BLaER1 treated with 17β-estradiol and CSF1 and Interleukin-3, amounts not matched to agents 10 nM and 100 nM (cell line): ENCODE data around the gene GP9.

Experiments used
- H3K27ac ChIP-seq, 11 experiments: shearing (Covaris generic); formaldehyde crosslinking; 2 replicates each; pipeline ENCODE4 v1.8.1; 2022
- H3K27me3 ChIP-seq, 11 experiments: shearing (Covaris generic); formaldehyde crosslinking; 2 replicates each; pipeline ENCODE4 v1.8.1; 2022
- H3K36me3 ChIP-seq, 11 experiments: shearing (Covaris generic); formaldehyde crosslinking; 2 replicates each; pipeline ENCODE4 v1.8.1; 2022
- H3K4me1 ChIP-seq, 10 experiments: shearing (Covaris generic); formaldehyde crosslinking; 2 replicates each; pipeline ENCODE4 v1.8.1; 2022
- H3K4me2 ChIP-seq, 11 experiments: shearing (Covaris generic); formaldehyde crosslinking; 2 replicates each; pipeline ENCODE4 v1.8.1; 2022
- H3K4me3 ChIP-seq, 10 experiments: shearing (Covaris generic); formaldehyde crosslinking; 2 replicates each; pipeline ENCODE4 v1.8.1; 2022
- H3K9ac ChIP-seq, 11 experiments: shearing (Covaris generic); formaldehyde crosslinking; 2 replicates each; pipeline ENCODE4 v1.8.1; 2022
- H3K9me3 ChIP-seq, 11 experiments: shearing (Covaris generic); formaldehyde crosslinking; replicated peaks in 1 of 11; 2 replicates each; pipeline ENCODE4 v1.8.1; 2022
- H4K20me1 ChIP-seq, 11 experiments: shearing (Covaris generic); formaldehyde crosslinking; 2 replicates each; pipeline ENCODE4 v1.8.1; 2022
- Cebpa-rat ChIP-seq, 11 experiments: shearing (Covaris generic); IDR thresholded peaks; 2 replicates each; pipeline ENCODE4 v1.8.1; 2022

Gene GP9

GRCh38 chr3:129060276-129061022 lies at the start of gene GP9:
Gene GP9, plus strand, starts transcription at chr3:129060779. Its CDS starts 961 bp downstream, at chr3:129061740.
- H3K4me3 ChIP-seq: peak within 1 kb of the TSS in 8 of 10 experiments; percentile 15 to 57 (median 37); a peak in 14 of 20 replicates
- peaks cover 0 to 13% (median 0%) of the 10 kb centered on the region in 11 experiments; a peak in 4 of 22 replicates for H3K27me3 ChIP-seq
- peak within 1 kb of the TSS; percentile 87 to 99 (median 97) for H3K4me2 ChIP-seq
- TF ChIP-seq Cebpa-rat (IDR thresholded peaks at IDR 0.05): no peak
- no peaks in the 10 kb centered on the region for H3K36me3 ChIP-seq
- H3K27ac ChIP-seq: peak within 1 kb of the TSS in 9 of 11 experiments; percentile 35 to 83 (median 69); a peak in 18 of 22 replicates
- peak within 1 kb of the TSS; percentile 5 to 76 (median 51); a peak in 19 of 22 replicates for H3K9ac ChIP-seq
- H3K4me1 ChIP-seq: peaks cover 43 to 97% (median 91%) of the 10 kb centered on the region in 10 experiments
- H3K9me3 ChIP-seq: no peaks in the 10 kb centered on the region
- peaks cover 0 to 8% (median 0%) of the 10 kb centered on the region in 11 experiments; a peak in 1 of 22 replicates for H4K20me1 ChIP-seq

- TF ChIP-seq Cebpa-rat (IDR thresholded peaks at IDR 0.05): no peak
- Histone ChIP-seq H4K20me1 (no peaks in the 10 kb centered on the region), H3K4me2 (no peak overlapping the region), H3K9me3 (peaks cover 0 to 4% (median 0%) of the 10 kb centered on the region in 11 experiments; a peak in 3 of 22 replicates), H3K9ac (no peak overlapping the region), H3K36me3 (no peaks in the 10 kb centered on the region), H3K4me3 (no peak overlapping the region), H3K4me1 (peaks cover 29 to 52% (median 43%) of the 10 kb centered on the region in 10 experiments), H3K27me3 (no peaks in the 10 kb centered on the region), H3K27ac (no peak overlapping the region; a peak in 1 of 22 replicates)
Observed at GRCh38 chr3:129013491-129013891, 47.1 kb upstream of the GP9 start.

GRCh38 chr3:129014148-129014547 lies 46.4 kb upstream of the GP9 start:
- peaks cover 29 to 59% (median 49%) of the 10 kb centered on the region in 10 experiments for H3K4me1 ChIP-seq
- no peak for TF ChIP-seq Cebpa-rat (IDR thresholded peaks at IDR 0.05)
- no peak overlapping the region for H3K9ac ChIP-seq
- no peaks in the 10 kb centered on the region for H3K27me3 ChIP-seq
- H3K36me3 ChIP-seq: no peaks in the 10 kb centered on the region
- no peak overlapping the region for H3K4me3 ChIP-seq
- peak overlapping the region in 1 of 11 experiments; percentile 46; a peak in 3 of 22 replicates for H3K27ac ChIP-seq
- H3K9me3 ChIP-seq: peaks cover 0 to 4% (median 0%) of the 10 kb centered on the region in 11 experiments; a peak in 3 of 22 replicates
- H4K20me1 ChIP-seq: no peaks in the 10 kb centered on the region
- H3K4me2 ChIP-seq: peak overlapping the region in 4 of 11 experiments; percentile 3 to 95 (median 86); a peak in 3 of 22 replicates

GRCh38 chr3:129014793-129015345 lies 45.7 kb upstream of the GP9 start:
- H3K4me1 ChIP-seq: peaks cover 29 to 63% (median 52%) of the 10 kb centered on the region in 10 experiments
- H3K27ac ChIP-seq: peak overlapping the region in 10 of 11 experiments; percentile 12 to 88 (median 78); a peak in 19 of 22 replicates
- peak overlapping the region in 8 of 11 experiments; percentile 52 to 77 (median 67); a peak in 15 of 22 replicates for H3K9ac ChIP-seq
- 0 out of 20 replicates have a peak overlapping the region, but pooled peaks of 3 of the 10 experiments have one; percentile 32 to 46 (median 38) for H3K4me3 ChIP-seq
- peak overlapping the region; percentile 77 to 96 (median 92); a peak in 20 of 22 replicates for H3K4me2 ChIP-seq
- H3K27me3 ChIP-seq: no peaks in the 10 kb centered on the region
- H3K36me3 ChIP-seq: no peaks in the 10 kb centered on the region
- TF ChIP-seq Cebpa-rat (IDR thresholded peaks at IDR 0.05): no peak
- peaks cover 0 to 4% (median 0%) of the 10 kb centered on the region in 11 experiments; a peak in 3 of 22 replicates for H3K9me3 ChIP-seq
- H4K20me1 ChIP-seq: no peaks in the 10 kb centered on the region

GRCh38 chr3:129015388-129016105 lies 45.0 kb upstream of the GP9 start:
- H3K9me3 ChIP-seq: peaks cover 0 to 4% (median 0%) of the 10 kb centered on the region in 11 experiments; a peak in 3 of 22 replicates
- H3K27ac ChIP-seq: peak overlapping the region in 10 of 11 experiments; percentile 49 to 88 (median 78); a peak in 20 of 22 replicates
- no peak for TF ChIP-seq Cebpa-rat (IDR thresholded peaks at IDR 0.05)
- H3K9ac ChIP-seq: peak overlapping the region in 9 of 11 experiments; percentile 39 to 77 (median 67); a peak in 17 of 22 replicates
- H3K4me1 ChIP-seq: peaks cover 29 to 63% (median 52%) of the 10 kb centered on the region in 10 experiments
- H3K27me3 ChIP-seq: no peaks in the 10 kb centered on the region
- no peaks in the 10 kb centered on the region for H3K36me3 ChIP-seq
- peak overlapping the region in 8 of 10 experiments; percentile 7 to 49 (median 40); a peak in 11 of 20 replicates for H3K4me3 ChIP-seq
- no peaks in the 10 kb centered on the region for H4K20me1 ChIP-seq
- H3K4me2 ChIP-seq: peak overlapping the region; percentile 77 to 96 (median 92)

GRCh38 chr3:129016356-129016719 lies 44.2 kb upstream of the GP9 start:
- Histone ChIP-seq H3K4me2 (peak overlapping the region; percentile 77 to 96 (median 92)), H4K20me1 (no peaks in the 10 kb centered on the region), H3K36me3 (no peaks in the 10 kb centered on the region), H3K9ac (peak overlapping the region in 9 of 11 experiments; percentile 39 to 77 (median 67); a peak in 16 of 22 replicates), H3K4me1 (peaks cover 29 to 63% (median 52%) of the 10 kb centered on the region in 10 experiments), H3K27ac (peak overlapping the region in 10 of 11 experiments; percentile 49 to 88 (median 78); a peak in 21 of 22 replicates), H3K4me3 (peak overlapping the region in 8 of 10 experiments; percentile 7 to 49 (median 40); a peak in 10 of 20 replicates), H3K27me3 (no peaks in the 10 kb centered on the region), H3K9me3 (peaks cover 0 to 4% (median 0%) of the 10 kb centered on the region in 11 experiments; a peak in 3 of 22 replicates)
- no peak for TF ChIP-seq Cebpa-rat (IDR thresholded peaks at IDR 0.05)

- Histone ChIP-seq H3K4me2 (peak overlapping the region; percentile 77 to 96 (median 92)), H3K4me1 (peaks cover 29 to 60% (median 53%) of the 10 kb centered on the region in 10 experiments)
Observed at GRCh38 chr3:129016720-129017483, 43.7 kb upstream of the GP9 start.

More at GRCh38 chr3:129016720-129017483, 43.7 kb upstream of the GP9 start:
- Histone ChIP-seq H3K27me3 (no peaks in the 10 kb centered on the region), H3K9ac (peak overlapping the region in 8 of 11 experiments; percentile 4 to 77 (median 29); a peak in 12 of 22 replicates), H3K27ac (peak overlapping the region in 10 of 11 experiments; percentile 32 to 88 (median 78); a peak in 20 of 22 replicates), H3K36me3 (no peaks in the 10 kb centered on the region), H3K4me3 (0 out of 20 replicates have a peak overlapping the region, but pooled peaks of 2 of the 10 experiments have one; percentile 2 to 3), H3K9me3 (peaks cover 0 to 4% (median 0%) of the 10 kb centered on the region in 11 experiments; a peak in 3 of 22 replicates), H4K20me1 (no peaks in the 10 kb centered on the region)
- peak in 1 of 11 experiments; percentile 20; a peak in 1 of 22 replicates for TF ChIP-seq Cebpa-rat (IDR thresholded peaks at IDR 0.05)
